CD4-positive, alpha-beta T cell treated with Interleukin-12 subunit alpha and Interleukin-12 subunit beta, for 1 hour (primary cell): ENCODE results near the gene TM9SF1.

Source experiments
- DNase-seq: peaks from one replicate; pipeline ENCODE4 v3.0.0-alpha.2; 2020

Gene TM9SF1, protein sequence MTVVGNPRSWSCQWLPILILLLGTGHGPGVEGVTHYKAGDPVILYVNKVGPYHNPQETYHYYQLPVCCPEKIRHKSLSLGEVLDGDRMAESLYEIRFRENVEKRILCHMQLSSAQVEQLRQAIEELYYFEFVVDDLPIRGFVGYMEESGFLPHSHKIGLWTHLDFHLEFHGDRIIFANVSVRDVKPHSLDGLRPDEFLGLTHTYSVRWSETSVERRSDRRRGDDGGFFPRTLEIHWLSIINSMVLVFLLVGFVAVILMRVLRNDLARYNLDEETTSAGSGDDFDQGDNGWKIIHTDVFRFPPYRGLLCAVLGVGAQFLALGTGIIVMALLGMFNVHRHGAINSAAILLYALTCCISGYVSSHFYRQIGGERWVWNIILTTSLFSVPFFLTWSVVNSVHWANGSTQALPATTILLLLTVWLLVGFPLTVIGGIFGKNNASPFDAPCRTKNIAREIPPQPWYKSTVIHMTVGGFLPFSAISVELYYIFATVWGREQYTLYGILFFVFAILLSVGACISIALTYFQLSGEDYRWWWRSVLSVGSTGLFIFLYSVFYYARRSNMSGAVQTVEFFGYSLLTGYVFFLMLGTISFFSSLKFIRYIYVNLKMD

DNA sequence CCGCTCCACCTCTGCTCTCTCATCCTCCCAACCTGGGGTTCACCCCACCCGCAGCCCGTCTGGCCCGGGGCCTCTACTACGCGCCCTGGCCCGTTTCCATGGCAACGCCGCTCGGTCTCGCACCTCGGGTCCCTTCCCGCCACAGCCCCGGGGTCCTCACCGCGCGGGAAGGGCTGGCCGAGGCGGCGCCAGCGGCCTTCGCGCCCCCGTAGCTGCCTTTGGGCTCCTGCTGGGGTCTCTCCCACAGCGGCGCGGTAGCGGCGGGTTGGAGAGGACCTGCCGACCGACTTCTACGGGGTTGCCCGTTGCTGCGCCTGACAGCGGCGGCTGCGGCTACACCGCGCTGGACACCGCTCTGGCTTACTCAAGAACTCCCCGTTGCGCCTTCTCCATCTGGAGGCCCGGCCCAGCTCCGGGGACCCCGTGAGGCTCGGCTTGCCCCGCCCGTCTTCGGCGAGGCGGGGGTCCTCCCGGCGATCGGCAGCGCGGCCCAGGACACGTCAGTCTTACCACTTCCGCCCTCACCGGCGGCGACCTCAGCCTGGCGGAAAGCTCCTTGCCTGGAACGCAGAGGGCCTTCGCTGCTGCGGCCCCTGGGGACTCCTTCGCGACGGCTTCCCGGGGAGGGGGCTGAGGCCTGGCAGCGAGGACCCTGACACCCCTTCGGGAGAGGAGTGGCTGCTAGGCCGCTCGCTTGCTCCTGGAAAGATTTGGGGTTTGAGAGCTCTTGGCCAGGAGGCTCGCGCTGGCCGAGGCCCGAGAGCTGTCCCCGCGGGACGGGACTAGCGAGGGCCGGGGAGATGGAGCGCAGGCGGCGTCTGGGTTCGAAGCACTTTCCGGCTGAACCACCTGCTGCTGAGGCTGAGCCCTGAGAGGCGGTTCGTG lies at the start of gene TM9SF1:
TSS of gene TM9SF1 (minus strand) at position 256 of the 885 bp plus-strand sequence. CDS start 422 bp downstream, outside the sequence.
- peak; percentile 92 for DNase-seq

DNA sequence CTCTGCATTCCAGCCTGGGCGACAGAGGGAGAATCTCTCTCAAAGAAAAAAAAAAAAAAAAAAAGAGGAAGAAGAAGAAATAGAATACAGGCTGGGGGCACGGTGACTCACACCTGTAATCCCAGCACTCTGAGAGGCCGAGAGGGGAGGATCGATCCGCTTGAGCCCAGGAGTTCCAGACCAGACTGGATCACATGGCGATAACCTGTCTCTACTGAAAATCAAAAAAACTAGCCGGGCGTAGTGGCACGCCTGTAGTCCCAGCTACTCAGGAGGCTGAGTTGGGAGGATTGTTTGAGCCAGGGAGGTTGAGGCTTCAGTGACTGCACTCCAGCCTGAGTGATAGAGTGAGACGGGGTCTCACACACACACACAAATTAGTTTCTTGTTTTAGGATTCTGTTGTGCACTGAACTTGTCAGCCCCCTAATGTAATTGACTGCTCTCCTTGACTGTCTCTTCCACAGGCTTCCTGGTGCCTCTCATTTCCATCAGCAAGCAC lies 48.1 kb upstream of the TM9SF1 start:
- DNase-seq, result no peak

DNA sequence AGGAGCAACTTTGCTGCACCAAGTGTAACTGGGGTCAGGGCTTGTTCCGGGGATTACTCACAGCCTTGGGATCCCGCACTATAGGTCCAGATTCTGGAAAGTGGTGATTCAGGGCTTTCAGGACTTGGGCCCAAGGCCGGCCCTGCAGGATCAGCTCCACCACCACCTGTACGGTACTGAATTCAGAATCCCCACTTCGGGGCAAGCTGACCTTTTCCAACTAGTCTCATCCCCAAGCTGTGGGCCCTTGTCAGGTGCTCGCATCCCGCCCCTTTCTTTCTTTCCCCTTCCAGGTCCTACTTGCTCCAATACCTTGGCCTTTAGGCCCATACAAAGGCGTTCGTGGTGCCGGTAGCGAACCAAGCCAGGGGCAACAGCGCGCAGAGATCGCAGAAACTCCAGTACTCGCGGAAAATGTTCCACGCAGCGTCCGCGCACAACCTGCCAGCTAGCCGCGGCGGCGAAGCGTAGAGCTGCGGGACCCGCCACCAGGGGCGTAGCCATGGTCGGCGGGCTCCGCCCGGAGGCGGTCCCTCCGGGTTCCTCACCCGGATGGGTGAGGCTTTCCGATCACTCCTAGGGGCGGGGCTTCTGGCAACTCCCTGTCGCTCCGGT lies 46.7 kb upstream of the TM9SF1 start:
- peak; percentile 93 for DNase-seq

DNA sequence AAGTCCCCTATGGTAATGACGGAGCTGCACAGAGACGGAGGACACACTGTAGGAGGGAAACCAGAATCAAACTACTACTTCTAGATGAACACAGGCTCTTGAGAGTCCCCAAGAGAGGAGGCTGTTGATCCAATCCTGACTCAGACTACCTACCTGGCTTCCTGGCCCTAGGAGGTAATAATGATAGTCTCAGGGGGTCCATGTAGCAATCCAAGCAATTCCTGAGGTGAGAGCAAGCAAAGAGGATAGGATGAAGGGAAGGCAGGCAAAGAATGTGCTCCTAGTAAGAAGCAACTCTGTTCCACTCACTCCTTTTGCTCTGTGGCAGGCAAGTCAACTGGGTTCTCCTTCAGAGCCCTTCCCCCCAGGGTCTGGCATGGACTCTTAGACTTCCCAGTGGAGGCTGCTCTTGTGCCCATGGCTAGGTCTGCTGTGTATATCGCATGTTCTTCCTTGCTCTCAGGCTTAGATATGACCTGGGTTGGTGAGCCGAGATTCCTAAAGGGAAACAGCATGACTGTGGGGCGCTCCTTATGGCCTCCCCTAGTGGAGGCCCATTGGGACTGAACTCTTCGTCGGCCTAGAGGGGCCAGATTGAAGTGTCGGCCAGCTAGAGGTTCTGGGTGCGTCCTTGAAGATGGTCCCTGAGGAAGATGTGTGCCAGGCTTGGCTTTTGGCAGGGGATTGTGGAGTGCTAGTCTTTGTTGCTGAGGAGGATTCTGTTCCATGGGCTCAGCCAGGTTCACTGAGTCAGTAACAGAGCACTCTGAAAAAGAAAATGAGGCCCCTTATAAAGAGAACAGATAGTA lies 45.1 kb upstream of the TM9SF1 start:
- DNase-seq, result no peak

DNA sequence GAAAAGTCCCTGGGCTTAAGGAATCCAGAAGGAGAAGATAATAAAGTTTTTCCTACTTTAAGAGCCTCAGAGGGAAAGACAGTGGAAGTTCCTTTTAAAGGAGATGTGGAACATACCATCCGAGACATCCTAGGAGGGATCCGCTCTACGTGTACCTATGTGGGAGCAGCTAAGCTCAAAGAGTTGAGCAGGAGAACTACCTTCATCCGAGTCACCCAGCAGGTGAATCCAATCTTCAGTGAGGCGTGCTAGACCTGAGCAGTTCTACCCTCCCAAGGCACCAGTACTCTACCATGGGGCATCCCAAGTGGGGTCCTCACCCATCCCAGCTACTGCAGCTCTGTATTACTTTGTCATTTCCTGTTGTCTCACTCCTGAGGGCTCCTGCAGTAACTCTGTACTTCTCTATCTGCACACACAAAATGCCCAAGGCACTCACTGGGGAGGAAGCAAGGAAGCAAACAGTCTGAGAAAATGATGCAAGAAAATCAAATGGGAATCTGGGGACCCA lies 43.3 kb upstream of the TM9SF1 start:
- DNase-seq, result no peak

DNA sequence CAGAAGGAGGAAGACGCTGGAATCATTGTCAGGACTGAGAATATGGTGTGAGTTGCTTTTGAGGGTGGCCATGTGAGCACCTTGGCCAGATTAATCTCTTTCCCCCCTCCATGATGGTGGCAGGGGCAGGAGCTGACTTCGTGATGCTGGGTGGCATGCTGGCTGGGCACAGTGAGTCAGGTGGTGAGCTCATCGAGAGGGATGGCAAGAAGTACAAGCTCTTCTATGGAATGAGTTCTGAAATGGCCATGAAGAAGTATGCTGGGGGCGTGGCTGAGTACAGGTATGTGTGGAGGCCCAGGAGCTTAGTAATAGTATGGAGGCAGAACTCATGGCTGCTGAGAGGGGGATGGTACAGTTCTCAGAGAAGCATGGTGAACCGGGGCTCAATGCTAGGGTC lies 42.9 kb upstream of the TM9SF1 start:
- DNase-seq, result no peak

DNA sequence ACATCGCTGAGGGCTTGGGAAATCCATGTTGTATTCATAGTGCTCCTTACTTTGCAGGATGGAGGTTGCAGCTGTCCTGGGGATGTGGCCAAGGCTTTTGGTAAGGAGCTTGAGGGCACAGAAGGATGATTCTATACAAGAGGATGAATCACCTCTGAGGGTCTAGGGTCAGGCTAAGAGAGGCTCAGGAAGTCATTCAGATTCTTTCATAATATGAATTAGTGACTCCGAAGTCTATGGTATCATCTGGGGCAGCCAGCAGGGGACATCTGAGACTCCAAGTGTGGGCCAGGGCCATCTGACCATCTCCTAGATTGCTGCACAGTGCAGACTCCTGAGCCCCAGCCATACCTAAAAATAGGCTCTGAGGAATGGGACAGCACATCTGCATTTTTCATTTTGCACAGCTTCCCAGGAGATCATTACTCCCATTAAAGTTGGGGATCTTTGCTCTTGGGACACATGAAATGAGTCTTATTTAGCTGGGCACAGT lies 42.3 kb upstream of the TM9SF1 start:
- DNase-seq, result no peak

DNA sequence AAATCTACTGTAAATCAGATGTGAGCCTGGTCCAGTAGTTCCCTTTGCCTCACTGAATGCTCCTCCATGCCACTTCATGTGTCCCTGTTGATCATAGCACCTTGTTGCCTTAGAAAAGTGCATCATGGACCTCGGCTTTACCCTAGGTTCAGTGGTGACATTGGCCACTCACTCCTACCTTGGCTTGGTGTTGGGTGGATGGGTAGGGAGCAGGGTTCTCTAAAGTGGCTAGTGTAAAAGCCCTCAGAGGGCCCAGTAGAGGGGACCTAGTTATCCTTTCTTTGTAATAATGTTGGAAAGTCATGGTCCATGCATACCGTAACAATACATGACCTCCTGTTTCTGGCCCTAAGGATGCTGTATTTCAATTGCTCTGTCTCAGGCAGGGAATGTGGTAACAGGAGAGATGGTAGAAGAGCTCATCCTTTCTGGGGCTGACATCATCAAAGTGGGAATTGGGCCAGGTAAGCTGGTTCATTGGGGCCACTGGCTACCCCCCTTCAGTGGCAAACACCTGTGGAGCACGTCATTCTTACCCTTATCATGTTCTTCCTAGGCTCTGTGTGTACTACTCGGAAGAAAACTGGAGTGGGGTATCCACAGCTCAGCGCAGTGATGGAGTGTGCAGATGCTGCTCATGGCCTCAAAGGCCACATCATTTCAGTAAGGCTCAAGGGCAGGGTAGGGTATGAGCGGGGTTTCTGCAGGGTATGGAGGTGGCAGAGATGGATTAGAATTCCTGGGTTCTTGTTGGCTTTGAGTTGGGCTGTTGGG lies 41.6 kb upstream of the TM9SF1 start:
- DNase-seq, result no peak

DNA sequence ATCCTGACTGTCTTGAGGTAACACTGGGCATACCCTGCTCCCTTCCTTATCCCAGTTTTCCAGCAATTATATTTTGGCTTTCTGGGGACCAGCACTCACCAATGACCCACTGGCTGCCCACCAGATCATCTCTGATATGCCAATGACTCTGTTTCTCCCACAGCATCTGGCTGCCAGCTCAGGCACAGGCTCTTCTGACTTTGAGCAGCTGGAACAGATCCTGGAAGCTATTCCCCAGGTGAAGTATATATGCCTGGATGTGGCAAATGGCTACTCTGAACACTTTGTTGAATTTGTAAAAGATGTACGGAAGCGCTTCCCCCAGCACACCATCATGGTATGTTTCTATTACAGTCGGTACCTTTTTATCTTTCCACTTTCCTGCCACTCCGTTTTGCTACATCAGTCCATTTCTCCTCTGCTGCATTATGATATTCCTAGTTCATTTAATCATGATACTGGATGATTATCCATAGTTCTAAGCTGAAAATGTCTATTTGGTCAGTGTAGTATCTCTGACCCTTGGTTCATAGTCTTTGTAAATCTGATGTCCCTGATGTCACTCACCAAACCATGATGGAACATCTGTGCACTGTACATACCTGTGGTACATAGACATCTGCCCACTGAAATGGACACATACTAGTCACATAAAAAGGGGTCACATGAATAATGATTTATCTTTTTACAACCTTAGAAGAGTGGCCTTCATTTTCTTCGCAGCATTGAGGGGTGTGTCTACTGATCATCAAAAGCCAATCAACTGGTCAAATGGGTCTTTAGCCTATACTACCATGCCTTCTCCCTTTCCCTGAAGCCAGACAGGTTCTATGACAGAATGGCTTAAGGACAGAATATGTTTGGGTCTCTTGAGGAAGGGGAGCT lies 40.8 kb upstream of the TM9SF1 start:
- DNase-seq, result no peak

DNA sequence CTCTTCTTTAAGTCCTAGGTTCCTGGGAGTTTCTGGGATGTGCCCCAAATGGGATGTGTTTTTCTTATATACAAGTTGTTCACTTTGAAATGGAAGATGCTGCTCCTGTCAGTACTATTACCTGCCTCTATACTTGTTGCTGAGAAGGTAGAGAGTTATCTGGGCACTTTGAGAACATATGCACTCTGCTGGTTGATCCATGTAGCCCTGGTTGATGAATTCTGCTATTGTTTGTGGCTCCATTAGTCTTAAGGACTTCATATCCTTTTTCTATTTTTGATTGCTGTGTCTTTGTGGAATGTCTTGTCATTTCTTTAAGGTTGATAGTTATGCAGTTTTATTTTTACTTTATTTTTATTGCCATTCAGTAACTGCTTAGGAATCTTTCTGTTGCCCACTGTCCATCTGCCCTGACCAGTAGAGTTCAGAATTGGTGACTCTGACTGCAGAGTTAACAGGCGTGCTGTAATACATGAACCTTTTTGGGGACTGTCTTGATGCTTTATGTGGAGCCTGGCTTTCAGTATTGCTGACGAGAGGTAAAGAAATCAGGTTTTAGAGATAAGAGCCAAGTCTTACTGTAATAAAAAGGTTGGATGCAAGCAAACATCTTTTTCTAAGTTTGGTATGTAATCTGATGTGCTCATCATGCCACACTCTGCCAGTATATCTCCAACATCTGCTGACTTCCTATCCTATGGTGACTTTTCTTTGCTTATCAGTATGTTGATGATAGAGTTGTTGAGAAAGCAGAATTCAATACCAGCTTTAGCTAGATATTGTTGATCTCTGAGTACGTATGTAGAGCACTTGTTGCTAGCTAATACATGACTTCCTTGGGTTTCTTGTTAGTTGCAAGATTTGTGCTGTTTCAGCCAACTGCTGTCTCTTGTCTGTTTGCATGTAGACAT lies 39.1 kb upstream of the TM9SF1 start:
- DNase-seq, result no peak

DNA sequence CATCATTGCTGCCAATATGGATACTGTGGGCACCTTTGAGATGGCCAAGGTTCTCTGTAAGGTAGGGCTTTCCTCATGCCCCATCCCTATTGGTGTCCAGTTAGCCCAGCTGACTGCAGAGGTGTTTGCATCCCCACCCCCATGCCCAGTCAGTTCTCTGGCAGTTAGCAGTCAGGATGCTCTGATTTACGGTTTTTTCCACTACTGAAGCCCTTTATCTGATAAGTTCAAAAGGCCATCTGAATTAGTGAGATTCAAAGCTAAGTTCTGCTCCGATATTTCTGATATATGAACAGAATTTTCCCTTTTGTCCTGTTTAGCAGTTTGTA lies 38.3 kb upstream of the TM9SF1 start:
- DNase-seq, result no peak

DNA sequence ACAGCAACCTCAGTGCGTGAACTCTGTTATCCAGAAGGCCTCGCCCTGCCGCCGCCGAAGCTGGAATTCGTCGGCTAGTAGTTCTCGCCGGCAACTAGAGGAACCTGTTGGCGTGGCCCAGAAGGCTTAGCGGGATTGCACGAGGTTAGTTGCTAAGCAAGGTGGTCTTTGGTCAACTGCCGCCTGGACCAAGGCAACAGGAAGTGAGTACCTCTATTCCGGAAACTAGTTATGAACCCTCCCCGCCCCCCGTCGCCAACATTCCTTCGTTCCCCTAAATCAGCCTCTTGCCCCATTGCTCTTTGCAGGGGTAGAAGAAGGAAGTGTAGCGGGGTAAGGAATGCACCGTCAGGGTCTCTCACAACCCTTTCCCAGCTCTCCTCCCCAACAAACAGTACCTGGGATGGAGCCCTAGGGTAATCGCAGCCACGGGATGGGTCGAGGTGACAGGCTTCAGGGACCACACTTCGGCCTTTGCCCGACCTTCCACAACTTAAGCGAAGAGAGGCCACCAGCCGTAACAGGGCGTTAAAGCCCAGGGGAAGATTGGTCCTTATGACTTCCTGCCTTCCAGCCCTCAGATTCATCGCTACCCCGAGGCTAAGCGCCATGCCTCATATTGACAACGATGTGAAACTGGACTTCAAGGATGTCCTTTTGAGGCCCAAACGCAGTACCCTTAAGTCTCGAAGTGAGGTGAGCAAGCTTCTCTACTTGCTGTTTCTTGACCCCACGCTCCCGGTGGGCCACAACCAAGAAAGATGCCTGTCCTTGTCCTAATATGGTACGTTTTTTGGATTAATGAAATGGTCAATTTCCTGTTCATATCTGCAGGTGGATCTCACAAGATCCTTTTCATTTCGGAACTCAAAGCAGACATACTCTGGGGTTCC lies 37.6 kb upstream of the TM9SF1 start, which contains the start of gene GMPR2:
TSS of gene GMPR2 (plus strand) at position 285 of the 893 bp plus-strand sequence. CDS start at position 610, 325 bp downstream.
- DNase-seq, result no peak

DNA sequence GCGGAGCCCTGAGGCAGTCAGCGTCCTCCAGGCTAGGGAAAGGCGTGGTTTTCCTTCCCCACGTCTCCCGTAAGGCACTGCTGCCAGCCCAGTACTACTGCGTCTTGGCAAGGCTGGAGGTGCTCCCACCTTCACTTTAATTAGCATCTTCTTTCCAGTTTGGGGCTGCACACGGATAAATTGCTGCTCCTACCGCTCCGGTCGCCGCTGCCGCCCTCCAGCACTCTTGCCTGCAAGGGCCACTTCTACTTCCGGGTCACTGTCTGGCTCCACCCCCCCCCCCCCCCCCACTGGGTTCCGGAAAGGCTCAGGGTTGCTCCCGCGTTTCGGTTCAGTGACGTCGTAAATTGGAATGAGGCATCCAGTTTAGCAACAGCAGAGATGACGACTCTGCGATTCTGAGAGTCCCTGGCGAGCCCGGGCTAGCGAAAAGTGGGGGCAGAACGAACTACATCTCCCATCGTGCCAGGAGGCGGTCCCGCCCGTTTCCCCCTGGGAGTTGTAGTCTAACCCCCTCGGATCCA lies 36.9 kb upstream of the TM9SF1 start, which contains the start of gene NEDD8:
TSS of gene NEDD8 (minus strand) at position 247 of the 524 bp plus-strand sequence. CDS start at position 147, 100 bp downstream.
- DNase-seq, result peak; percentile 88

DNA sequence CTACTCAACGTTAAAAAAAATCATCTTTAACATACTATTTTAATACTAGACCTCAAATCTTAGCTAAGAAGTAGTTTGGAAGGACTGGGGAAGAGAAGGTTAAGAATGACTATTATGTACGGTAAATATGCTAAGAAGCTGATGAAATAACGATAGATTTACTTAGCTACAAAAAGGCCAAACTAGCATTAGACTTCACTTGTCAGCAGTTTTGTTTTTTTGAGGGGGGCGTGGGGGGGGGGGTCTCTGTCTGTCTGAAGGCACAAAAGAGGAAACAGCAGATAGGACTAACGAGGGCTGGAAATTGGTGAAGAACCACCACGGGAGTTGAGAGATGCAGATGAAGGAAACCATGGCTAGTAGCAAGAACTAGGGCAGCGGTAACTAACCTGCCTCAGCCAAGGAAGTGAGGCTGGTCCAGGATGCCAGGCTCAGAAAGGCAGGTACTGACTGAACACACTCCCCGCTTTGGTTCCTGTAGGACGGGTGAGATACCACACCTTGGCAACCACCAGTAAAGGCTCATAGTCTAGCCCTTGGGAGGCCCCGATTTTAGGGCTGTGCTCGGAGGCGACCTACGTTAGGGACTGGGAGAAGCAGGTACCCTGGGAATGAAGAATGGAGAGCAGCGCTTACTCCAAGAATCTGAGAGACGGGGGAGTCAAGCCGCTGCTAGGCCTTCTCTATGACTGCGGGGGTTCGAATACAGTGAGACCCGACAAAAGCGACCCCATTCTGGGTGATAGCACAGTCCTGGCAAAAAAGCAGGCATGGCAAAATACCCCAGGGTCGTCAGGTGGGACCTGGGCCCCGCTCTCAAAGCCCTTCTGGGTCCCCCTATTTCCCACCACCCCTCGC lies 36.3 kb upstream of the TM9SF1 start:
- peak; percentile 28 for DNase-seq

DNA sequence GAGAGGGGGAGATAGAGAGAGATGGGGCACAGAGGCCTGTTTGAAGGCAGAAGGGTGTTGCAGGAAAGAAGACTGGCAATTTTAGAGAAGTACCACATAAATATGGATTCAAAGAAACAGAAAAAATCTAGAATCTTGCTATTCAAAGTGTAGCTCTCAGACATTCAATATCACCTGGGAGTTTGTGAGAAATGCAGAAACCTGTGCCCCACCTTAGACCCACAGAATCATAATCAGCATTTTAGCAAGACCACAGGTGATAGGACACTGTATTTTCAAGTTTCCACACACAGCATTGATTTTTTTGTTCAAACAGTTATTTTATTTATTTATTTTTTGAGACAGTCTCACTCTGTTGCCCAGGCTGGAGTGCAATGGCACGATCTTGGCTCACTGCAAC lies 33.7 kb upstream of the TM9SF1 start:
- no peak for DNase-seq

DNA sequence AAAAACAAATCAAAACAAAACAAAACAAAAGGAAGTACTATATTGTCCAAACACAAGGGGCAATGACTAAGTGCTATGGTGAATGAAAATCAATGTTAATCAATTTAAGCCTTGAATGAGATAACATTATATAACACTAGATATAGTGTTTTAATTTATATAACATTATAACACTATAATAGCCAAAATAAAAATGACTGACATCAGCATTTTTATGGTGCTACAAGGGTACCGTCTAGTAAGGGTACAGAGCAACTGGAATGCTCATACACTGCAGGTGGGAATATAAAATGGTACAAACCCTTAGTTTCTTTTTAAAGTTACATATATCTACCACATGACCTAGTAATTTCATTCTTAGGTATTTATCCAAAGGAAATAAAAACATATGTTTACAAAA lies 31.2 kb upstream of the TM9SF1 start:
- no peak for DNase-seq
